ENCODE data around the gene R3HCC1L.

DNA sequence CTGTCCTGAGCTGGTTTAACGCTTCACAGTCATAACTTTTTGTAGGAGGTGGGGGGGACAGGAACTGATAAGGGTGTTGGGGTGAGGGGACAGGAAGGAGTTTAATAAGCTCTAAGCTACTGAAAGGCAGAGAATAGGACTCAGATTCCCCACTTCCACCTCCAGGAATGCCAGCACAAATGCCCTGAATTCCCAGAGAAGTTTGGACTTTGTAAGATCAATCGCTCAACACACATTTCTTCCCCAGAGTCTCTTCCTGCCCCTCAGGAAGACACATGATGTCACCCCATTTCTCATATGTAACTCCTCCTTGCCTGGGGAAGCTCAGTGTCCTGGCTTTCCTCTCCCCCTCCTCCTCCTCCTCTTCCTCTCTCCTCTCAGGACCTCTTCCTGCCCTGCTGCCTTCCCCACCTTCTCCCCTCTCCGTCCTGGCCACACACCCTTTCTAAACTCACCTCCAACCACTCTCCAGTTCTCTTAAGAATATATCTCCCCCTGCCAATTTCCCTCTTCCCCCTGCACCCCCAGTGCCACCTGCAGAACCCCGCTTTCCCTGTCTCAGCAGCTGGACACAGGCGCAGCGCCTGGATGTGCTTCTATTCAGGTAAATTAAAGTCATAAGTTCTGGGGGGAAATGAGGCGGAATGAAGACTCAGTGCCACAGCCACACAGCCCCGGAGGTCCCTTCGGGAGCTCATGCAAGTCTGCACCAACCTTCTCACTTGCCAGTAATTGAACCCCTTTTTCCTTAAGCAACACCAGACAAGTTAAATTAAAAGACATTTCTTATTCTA, 138.8 kb downstream of the R3HCC1L start:
- TF ChIP-seq, protein P1, sequence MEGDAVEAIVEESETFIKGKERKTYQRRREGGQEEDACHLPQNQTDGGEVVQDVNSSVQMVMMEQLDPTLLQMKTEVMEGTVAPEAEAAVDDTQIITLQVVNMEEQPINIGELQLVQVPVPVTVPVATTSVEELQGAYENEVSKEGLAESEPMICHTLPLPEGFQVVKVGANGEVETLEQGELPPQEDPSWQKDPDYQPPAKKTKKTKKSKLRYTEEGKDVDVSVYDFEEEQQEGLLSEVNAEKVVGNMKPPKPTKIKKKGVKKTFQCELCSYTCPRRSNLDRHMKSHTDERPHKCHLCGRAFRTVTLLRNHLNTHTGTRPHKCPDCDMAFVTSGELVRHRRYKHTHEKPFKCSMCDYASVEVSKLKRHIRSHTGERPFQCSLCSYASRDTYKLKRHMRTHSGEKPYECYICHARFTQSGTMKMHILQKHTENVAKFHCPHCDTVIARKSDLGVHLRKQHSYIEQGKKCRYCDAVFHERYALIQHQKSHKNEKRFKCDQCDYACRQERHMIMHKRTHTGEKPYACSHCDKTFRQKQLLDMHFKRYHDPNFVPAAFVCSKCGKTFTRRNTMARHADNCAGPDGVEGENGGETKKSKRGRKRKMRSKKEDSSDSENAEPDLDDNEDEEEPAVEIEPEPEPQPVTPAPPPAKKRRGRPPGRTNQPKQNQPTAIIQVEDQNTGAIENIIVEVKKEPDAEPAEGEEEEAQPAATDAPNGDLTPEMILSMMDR (IDR thresholded peaks at IDR 0.05; ENCODE audit: poor library complexity, severe bottlenecking), result no peak
- TF ChIP-seq POLR2AphosphoS5 (IDR thresholded peaks at IDR 0.05) (no peak), TAF1 (IDR thresholded peaks at IDR 0.05; ENCODE audit: low read depth) (no peak), MXI1 (conservative IDR thresholded peaks at IDR 0.05; ENCODE audit: poor library complexity, severe bottlenecking) (no peak), RAD21 (conservative IDR thresholded peaks at IDR 0.05) (no peak), REST (IDR thresholded peaks at IDR 0.05; ENCODE audit: borderline replicate concordance) (no peak), EP300 (conservative IDR thresholded peaks at IDR 0.05; ENCODE audit: poor library complexity, severe bottlenecking) (no peak)

Data from neural cell (in vitro differentiated cells).